ENCODE data around the gene NOL12.
"Not testable (repeated sequence)": the region's sequence is repeated elsewhere in the genome, so short reads cannot be mapped to it uniquely, and the experiment has no call there.

Gene NOL12, protein sequence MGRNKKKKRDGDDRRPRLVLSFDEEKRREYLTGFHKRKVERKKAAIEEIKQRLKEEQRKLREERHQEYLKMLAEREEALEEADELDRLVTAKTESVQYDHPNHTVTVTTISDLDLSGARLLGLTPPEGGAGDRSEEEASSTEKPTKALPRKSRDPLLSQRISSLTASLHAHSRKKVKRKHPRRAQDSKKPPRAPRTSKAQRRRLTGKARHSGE

DNA sequence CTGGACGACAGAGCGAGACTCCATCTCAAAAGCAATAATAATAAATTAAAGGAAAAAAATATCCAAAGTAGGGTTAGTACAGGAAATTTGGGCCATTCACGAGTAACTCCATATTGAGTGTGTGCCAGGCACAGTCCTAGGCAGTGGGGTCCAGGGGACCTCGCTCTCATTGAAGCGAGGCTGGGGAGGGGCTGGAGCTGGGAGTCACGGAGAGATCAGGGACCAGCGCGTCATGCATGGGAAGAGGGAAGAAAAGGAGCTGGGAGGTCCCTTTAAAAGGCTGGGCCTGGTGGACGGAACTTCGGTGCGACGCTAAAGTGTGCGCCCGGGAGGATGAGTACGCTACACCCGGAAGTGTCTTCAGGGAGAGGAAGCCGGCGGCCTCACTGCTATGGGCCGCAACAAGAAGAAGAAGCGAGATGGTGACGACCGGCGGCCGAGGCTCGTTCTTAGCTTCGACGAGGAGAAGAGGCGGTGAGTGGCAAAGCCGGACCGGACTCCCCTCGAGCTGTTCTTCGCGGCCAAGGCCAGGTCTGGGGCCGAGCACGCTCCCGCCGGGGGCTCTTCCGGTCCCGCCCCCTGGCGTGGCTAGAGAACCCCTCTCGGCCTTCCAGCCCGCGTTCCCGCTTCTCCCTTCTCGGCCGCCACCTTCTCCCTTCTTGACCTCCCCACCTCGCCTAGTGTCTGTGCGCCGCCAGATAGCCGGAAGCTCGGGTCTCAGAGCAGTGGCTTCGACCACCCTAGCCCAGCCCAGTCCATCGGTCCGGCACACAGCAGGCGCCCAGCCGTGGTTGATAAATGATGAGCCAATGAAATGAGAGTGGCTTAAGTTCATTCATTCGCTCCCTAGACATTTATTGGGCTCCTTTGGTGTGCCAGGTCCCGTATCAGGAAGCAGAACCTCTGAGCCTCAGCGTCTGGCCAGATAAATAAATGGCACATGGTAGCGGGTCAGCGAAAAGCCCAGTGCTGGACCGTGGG lies at the start of gene NOL12:
Gene NOL12 (plus strand): TSS at position 342 of the 981 bp plus-strand sequence. CDS start 50 bp downstream, at position 392.
- DNase-seq (ENCODE audit: low spot score), result peak; percentile 83

DNA sequence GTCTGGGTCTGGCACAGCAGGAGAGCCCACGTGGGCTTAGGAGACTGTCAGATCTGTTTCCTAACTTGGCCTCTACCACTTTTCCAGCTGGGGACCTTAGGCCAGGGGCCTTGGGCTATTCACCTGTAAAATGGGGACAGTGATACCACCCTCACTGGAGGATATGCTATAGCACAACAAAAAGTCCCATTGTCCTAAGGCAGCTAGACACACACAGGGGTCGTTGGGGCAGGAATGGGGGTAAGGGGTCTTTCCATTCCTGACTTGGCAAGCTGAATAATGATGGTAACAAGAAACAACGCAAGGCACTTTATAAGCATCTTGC lies 49.2 kb upstream of the NOL12 start:
- no peak for DNase-seq (ENCODE audit: low spot score)

DNA sequence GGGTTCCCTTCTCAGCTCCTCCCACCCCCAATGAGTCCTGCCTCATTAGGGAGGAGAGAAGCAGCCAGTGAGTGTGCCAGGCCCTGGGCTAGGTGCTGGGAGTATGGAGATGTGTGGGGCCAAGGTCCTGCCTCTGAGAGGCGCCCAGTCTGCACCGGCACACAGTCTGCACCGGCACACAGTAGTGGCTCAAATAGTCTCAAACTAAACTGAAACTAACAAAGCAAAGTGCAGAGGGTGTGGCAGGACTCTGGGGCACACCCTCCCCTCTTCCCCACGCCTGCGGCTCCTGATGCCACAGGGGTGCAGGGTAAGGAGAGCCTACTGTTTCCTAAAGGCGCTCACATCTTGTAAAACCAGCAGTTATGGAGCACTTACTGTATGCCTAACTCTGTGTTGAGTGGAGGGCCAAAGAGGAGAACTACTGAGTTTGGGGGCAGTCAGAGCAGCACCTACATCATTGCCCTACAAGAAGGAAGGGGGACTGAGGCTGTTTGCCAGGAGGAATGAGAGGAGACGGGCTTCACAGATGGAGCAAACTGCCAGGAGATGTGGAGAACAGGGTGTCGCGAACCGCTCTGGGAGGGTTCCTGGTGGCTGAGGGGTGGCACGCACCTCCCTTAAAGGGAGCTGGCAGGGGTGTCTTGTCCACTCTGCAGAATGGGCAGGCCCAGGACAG lies 47.6 kb upstream of the NOL12 start:
- DNase-seq (ENCODE audit: low spot score), result peak; percentile 45

DNA sequence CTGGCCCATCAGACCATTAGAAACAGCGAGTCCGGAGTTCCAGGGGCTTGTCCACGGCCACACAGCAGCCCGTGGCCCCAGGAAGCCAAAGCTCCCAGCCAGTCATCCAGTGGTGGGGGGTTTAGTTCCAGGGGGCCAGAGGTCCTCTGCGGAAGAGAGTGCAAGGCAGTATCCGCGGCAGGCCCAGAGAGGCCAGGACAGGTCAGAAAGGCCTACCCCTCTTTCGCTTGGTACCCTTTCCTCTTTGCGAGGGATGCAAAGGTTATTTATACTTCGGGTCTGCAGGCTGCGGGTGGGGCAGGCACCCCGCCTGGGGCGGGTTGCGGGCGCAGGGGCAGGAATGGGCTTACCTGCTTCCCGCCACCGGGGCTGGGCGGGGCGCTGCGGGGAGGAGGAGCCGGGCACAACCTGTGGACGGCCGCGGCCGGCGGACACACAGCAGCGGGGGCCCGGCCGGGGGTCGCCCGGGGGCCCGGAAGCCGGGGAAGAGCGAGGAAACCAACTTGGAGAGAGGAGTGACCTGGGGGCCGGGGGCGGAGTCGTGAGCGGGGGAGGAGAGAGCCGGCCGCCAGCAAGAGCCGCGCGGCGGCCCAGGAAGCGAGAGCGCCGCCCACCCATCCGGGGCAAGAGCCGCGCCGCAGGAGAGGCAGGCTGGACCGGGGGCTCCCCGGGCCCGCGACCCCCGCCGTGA lies 46.9 kb upstream of the NOL12 start, which contains the start of gene SH3BP1:
Gene SH3BP1 (plus strand): TSS at position 600 of the 691 bp plus-strand sequence. CDS start 119 bp downstream, outside the sequence.
- DNase-seq (ENCODE audit: low spot score), result no peak

DNA sequence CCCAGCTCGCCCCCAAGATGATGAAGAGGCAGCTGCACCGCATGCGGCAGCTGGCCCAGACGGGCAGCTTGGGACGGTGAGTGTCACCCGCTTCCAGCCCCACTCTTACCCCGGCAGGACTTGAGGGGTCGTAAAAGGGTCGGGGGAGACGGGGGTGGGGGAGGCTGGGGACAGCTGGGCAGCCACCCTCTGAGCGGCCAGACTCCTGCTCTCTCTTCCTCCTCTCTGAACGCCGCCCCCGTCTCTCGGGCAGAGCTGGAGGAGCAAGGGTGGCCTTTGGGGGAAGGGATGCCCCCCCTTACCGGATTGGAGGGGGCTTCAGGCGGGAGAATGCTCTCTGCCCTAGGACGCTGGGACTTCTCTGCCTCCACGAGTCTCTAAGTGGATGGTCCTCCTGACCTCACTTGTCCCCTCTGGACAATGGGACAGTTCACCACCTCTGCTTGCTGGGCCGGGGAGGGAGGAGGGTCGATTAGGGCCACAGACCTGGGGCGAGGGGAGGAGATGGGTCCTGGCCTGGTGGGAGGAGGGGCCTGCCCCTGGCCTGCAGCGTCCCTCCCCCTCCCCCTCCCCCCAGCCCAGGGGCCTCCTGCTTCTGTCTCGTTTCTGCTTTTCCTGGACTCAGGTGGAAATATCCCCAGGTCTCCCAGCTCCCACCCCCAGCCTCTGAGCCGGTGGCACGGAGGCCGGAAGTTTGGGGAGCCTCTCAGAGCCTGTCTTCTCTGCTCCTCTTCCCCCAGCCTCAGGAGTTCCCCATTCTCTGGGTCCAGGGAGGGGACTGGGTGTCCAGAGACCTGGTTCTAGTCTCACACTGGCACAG lies 46.2 kb upstream of the NOL12 start:
- no peak for DNase-seq (ENCODE audit: low spot score)

DNA sequence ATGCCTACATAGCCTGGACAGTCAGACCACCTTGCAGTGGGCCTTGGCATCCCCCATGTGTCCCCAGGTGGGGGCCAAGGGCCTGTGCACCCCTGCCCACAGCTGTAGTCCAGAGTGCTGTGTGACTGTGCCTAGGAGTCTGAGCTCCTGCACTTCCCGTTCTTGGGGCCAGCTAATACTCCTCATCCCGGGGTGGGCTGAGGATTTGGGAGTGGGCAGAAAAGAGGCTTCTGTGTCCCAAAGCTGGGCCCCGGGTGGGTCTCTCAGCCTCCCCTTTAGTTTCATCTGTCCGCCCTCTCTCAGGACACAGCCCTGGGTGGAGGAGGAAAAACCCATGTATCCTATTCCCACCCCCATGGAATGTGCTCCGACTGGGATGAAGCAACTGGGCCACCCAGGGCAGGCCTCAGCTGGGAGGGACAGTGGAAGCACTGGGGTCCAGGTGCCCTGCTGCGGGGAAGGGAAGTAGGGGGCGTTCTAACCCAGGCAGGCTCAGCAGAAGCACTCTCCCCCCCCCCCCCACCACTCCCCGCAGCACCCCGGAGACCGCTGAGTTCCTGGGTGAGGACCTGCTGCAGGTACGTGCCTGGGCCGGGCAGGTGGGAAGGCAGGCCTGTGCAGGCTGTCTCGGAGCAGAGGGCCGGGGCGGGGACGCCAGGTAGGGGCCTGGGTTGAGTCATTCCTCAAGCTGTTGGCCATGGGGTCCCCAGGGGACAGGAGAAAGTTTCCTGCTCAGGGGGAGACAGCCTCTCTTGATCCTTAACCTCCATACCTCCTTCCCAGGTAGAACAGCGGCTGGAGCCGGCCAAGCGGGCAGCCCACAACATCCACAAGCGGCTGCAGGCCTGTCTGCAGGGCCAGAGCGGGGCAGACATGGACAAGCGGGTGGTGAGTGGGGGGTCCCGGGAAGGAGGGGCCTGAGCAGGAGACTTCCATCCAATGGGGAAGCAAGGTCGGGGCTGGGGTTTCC lies 45.3 kb upstream of the NOL12 start:
- DNase-seq (ENCODE audit: low spot score), result no peak

DNA sequence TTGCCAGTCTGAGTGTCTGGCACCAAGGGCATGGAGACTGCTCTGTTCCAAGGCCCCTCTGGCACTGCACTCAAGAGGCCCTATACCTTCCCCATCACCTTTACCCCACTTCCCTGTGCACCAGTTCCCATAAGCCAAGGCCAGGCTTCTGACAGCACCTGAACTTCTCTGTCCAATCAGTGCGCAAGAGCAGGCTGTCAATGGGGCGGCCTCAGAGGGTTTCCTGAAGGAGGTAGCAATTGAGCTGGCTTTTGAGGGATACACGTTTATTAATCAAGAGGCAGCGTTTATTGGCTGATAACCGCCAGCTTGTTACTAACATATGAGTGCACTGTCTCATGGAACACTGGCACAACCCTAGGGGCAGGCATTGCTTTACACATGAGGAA lies 44.6 kb upstream of the NOL12 start:
- DNase-seq (ENCODE audit: low spot score), result no peak

DNA sequence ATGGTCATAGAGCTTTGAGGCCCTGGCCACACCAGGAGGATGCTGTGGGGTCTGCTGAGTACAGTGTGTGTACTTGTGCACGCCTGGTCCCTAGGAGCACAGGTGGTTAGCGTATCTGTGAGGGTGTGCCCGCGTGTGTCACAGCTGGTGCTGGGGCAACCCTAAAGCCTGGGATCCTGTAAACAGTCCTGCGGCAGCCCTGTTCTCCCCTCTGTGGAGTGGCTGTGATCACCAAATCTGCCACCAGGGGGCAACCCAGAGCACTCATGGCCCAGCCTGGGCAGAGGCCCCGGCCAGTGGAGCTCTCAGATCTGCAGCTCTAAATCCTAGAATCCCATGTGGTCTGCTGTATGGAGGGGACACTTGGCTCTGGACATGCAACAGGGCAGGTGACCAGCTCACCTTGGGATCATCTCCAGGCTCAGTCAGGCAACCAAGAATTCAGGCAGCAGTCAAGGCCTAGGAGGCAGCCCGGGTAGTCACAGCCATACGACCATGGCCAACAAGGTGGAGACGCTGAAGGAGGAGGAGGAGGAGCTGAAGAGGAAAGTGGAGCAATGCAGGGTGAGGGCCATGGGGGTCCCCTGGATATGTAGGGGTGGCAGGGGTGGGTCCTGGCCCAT lies 42.8 kb upstream of the NOL12 start:
- DNase-seq (ENCODE audit: low spot score), result peak; percentile 83

DNA sequence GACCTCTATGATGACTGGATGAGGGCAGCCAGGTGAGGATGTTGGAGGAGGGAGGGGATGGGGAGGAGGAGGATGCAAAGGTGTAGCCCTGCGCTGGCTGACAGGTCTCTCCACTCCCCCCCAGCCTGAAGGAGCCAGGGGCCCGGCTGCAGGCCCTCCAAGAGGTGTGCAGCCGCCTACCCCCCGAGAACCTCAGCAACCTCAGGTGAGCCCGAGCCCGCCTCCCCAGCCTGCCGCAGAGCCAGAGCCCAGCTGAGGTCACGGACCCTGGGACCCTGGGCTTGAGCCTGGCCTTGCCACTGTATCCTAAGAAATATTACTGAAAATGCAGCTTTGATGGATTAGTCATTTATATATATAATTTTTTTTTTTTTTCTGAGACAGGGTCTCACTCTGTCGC lies 38.8 kb upstream of the NOL12 start:
- no peak for DNase-seq (ENCODE audit: low spot score)

DNA sequence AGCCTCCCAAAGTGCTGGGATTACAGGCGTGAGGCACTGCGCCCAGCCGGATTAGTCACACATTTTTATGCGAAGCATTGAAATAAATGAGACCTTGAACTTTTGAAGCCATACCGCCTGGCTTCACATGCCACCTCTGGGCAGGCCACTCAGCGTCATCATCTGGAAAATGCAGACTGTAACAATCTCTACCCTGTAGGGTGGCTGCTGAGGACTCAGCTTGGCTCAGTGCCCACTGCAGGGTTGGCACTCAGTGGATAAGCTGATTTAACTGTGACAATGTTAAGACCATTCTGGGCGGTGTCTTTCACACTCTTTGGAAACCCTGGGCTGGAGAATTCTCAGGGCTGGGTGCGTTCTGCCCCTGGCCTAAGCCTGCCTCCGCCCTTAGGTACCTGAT lies 38.2 kb upstream of the NOL12 start:
- peak; percentile 64 for DNase-seq (ENCODE audit: low spot score)

DNA sequence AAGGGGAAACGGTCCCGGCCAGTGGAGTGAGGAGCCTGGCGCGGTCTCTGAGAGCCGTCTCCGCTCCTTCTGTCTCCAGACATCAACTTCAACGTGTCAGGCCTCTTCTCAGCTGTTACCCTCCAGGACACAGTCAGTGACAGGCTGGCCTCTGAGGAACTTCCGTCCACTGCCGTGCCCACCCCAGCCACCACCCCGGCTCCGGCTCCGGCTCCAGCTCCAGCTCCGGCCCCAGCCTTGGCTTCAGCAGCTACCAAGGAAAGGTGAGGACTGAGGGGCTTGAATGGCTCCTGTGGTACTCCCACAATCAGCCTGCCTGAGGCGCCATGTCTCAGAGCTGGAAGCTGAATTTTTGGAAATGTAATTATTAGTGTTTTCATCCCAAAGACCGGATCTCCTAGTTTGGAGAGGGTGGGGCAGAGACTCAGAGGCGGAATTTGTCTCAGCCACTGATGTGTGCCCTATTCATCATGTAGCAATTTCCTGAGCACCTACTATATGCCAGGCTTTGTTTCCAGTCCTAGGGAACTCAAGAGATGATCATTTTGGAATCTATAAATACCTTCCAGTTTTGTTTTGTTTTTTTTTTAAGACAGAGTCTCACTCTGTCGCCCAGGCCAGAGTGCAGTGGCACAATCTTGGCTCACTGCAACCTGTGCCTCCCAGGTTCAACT lies 35.5 kb upstream of the NOL12 start:
- DNase-seq (ENCODE audit: low spot score), result no peak

DNA sequence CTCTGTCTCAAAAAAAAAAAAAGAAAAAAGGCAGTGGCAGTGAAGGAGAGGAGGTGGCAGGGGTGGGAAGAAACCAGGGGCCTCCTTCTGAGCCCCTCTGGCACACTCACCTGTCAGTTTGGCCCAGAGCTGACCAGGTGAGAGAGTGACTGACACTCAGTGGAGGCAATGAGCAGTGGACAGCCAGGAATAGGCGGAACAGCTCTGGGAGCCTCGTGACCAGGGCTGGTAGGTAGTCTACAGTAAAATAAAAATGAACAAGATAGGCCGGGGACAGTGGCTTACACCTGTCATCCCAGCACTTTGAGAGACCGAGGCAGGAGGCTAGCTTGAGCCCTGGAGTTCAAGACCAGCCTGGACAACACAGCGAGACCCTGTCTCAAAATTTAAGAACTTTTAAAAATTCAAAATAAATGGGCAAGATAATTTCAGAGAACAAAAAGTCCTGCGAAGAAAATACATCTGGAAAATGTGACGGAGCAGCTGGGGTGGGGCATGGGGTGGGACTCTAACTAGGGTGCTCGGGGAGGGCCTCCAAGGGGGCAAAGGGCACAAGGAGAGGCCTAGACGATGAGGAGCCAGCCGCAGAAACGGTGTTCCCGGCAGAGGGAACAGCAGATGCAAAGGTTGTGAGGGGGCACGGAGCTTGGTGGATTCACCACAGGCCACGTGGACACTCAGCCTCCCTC lies 31.4 kb upstream of the NOL12 start:
- DNase-seq (ENCODE audit: low spot score), result no peak

DNA sequence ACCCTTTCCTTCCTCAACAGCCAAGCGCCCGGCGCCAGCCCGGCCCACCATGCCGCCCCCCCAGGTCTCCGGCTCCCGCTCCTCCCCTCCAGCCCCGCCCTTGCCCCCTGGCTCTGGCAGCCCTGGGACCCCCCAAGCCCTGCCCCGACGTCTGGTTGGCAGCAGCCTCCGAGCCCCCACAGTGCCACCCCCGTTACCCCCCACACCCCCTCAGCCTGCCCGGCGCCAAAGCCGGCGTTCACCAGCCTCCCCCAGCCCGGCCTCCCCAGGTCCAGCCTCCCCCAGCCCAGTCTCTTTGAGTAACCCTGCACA lies 30.9 kb upstream of the NOL12 start:
- DNase-seq (ENCODE audit: low spot score), result no peak

DNA sequence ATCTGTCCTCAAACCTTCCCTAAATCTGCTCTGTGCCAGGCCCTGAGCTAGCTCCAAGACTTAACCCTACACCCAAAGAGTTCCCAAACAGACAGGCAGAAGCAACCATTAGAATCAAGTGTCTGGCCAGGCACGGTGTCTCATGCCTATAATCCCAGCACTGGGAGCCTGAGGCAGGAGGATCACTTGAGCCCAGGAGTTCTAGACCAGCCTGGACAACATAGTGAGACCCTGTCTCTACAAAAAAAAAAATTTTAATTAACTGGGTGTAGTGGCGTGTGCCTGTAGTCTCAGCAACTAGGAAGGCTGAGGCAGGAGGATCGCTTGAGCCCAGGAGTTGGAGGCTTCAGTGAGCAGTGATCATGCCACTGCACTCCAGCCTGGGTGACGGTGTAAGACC lies 29.6 kb upstream of the NOL12 start:
- DNase-seq (ENCODE audit: low spot score), result not testable (repeated sequence)

DNA sequence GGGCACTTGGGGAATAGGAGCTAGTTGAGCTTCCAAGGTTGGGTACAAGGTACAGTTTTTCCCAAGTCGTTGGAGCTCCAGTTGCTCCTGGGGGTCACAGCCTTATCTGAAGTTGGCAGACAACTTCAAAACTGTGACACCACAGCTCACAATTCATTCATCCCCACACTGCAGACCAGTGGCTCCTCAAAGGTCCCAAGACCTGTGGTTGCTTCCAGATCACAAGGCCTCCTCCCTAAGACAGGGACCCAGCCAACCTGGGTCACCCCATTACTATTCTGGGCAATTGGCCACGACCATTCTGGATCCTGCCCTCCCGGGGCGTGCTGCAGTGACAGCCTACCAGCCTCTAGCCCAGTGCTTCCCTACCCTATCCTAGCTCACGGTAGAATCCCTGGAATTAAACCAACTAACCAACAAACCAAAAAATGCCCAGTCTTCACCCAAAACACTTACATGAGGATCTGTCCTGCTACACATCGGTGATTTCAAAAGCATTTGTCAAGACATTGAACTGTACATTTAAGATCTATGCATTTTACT lies 28.5 kb upstream of the NOL12 start:
- DNase-seq (ENCODE audit: low spot score), result no peak

DNA sequence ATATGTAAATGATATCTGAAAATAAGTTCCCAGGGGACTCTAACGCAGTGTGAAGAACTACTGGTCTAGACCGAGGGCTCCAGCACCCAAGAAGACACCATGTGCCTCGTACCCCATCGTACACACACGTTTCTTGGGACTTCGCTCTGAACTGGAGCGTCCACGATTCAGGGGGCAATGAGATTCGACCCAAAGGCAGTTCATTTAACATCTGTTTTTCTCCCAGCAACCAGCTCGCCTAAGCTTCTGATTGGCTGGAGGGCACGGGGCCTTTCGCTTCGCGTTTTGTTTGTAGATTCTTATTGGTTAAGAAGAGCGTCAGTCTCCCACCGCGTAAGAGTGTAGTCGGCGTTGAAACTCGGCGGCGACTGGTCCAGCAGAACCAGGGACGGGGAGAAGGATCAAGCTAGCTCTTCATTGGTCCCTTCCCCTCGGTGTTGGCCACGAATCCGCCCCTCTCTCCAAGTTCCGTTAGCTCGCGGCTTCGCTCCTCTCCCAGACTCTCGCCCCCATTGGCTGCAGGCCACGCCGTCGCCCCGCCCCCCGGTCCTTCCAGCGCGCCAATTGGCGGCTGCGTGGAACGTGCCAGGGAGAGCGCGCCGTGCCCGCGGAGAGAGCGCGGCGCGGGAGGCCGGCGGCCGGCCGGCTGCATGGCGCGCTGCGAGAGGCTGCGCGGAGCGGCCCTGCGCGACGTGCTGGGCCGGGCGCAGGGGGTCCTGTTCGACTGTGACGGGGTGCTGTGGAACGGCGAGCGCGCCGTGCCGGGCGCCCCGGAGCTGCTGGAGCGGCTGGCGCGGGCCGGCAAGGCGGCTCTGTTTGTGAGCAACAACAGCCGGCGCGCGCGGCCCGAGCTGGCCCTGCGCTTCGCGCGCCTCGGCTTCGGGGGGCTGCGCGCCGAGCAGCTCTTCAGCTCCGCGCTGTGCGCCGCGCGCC lies 27.7 kb upstream of the NOL12 start, which contains the start of gene PDXP:
Gene PDXP (plus strand): TSS at position 591 of the 933 bp plus-strand sequence. CDS start 60 bp downstream, at position 651.
- DNase-seq (ENCODE audit: low spot score), result peak; percentile 95

Measured in hematopoietic multipotent progenitor cell treated with erythropoietin and hydrocortisone succinate and interleukin-3 and kit ligand, for 17 days (in vitro differentiated cells).